HG02852 (cell line): ENCODE data around the gene BCAM.
"Not testable (repeated sequence)": the region's sequence is repeated elsewhere in the genome, so short reads cannot be mapped to it uniquely, and the experiment has no call there.

Experiments used
- ATAC-seq: cut with Tn5 transposase; IDR thresholded peaks from one replicate; pipeline ENCODE4 v1.9.1; 2021; ENCODE audit warnings: mild to moderate bottlenecking, moderate library complexity; ENCODE audit not compliant: unreplicated experiment

BCAM gene

GRCh38 chr19:44816301-44816700 lies 7.4 kb downstream of the BCAM start:
- no peak for ATAC-seq

DNA sequence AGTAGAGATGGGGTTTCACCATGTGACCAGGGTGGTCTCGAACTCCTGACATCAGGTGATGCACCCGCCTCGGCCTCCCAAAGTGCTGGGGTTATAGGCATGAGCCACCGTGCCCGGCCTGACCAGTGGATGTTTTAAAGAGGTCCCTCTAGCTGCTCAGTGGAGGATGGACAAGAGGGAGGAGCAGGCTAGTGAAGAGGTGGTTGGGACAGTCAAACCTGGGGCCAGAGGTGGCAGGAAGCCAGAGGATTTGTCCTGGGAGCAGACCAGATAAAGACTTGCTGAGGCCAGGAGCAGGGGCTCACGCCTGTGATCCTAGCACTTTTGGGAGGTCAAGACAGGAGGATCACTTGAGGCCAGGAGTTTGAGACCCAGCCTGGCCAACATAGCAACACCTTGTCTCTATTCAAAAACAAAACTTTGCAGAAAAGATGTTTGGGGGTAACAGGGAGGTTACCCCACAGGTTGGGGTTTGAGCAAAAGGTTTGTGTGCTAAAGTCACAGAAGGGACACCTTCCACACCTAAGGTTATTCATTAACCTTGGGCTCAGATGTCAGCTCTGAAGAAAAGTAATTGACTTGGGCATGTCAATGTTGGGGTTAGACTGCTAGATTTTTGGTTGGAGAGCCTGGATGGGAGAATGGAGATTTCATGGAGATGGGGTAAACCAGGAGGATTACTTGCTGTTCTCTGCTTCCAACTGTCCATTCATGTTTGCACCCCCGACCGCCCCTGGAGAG lies 9.0 kb downstream of the BCAM start:
- no peak for ATAC-seq

DNA sequence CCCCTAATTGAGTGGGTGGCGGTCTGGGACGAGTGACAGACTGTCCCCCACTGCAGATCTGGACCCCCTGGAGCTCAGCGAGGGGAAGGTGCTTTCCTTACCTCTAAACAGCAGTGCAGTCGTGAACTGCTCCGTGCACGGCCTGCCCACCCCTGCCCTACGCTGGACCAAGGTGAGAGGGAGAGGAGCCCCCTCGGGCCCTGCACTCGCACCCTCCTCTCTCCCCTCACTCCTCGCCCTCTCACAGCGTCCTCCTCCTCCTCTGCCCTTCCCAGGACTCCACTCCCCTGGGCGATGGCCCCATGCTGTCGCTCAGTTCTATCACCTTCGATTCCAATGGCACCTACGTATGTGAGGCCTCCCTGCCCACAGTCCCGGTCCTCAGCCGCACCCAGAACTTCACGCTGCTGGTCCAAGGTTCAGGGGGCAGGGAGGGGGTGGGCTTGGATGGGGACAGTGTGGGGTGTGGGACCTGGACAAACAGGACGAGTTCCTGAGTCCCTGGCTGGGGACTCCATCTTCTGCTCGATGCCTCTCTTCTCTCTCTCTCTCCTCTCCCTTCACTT lies 9.6 kb downstream of the BCAM start:
- ATAC-seq: no peak

DNA sequence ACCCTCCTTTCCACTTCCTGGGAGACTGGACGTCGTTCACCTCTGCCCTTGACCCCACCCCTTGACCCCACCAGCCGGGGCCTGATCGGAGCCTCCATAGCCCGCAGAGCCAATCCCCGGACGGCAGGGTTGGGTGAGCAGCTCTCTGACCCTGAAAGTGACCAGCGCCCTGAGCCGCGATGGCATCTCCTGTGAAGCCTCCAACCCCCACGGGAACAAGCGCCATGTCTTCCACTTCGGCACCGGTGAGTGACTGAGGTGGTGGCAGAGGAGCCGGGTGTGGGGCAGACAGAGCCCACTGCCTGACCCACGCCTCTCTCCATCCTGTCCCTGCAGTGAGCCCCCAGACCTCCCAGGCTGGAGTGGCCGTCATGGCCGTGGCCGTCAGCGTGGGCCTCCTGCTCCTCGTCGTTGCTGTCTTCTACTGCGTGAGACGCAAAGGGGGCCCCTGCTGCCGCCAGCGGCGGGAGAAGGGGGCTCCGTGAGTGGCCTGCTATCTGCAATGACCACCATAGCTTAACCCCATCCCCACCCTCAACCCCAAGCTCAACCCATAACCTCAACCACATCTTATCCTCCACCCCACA lies 10.4 kb downstream of the BCAM start:
- ATAC-seq: no peak

- no peak for ATAC-seq
Observed at GRCh38 chr19:44820648-44821609, 12.0 kb downstream of the BCAM start.

DNA sequence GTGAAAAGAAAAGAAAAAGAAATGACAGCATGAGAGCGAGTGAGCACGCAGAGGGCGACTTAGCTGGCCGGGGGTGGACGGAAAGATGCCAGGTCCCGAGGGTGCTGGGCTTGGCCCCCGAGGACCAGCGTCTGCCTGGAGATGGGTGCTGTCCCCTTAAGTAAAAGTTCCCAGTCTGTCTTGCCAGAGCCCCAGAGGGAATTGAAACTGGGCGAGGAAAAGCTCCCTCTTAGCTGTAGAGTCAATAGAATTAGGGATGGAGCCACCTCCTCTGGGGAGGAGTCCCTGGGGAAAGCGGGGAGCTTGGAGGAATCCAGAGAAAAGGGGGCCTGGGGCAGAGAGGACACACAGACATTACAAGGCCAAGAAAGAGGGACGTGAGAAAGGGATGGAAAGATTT lies 13.3 kb downstream of the BCAM start:
- no peak for ATAC-seq

DNA sequence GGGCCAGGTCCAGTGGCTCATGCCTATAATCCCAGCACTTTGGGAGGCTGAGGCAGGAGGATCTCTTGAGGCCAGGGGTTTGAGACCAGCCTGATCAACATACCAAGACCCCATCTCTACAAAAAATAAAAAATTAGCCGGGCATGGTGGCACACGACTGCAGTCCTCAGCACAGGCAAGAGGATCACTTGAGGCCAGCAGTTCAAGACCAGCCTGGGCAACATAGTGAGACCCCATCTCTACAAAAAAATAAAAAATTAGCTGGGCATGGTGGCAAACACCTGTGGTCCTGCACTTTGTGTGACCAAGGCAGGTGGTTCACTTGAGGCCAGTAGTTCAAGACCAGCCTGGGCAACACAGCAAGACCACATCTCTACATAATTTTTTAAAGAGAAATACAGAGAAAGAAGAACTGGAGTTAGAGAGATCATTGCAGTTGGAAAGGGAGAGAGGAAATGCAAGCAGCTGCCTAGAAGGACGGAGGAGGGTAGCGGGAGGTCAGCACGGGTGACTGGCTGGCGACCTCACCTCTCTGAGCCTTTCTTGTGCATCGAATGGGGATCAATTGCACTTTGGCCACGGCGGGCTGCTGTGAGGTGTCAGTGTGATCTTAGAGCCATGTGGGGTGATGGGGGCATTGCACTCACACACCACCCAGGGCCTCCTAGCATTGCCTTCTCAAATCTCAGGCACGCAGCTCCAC lies 13.9 kb downstream of the BCAM start:
- ATAC-seq: no peak

- ATAC-seq: no peak
Observed at GRCh38 chr19:44823373-44823698, 14.4 kb downstream of the BCAM start.

GRCh38 chr19:44824761-44825160 lies 15.9 kb downstream of the BCAM start:
- ATAC-seq: no peak

DNA sequence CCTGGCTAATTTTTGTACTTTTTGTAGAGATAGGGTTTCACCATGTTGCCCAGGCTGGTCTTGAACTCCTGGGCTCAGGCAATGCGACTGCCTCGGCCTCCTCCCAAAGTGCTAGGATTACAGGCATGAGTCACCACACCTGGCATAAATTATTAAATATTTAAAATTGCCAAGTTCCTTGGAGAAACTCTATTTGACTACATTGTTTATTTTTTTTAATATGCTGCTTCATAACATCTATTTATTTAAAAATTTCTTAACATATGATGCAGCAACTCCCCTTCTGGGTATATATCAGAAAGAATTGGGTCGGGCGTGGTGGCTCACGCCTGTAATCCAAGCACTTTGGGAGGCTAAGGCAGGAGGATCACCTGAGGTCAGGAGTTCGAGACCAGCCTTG lies 24.0 kb downstream of the BCAM start:
- not testable (repeated sequence) for ATAC-seq

GRCh38 chr19:44834399-44834798 lies 25.5 kb downstream of the BCAM start:
- not testable (repeated sequence) for ATAC-seq

- no peak for ATAC-seq
Observed at GRCh38 chr19:44839276-44839675, 30.4 kb downstream of the BCAM start.

DNA sequence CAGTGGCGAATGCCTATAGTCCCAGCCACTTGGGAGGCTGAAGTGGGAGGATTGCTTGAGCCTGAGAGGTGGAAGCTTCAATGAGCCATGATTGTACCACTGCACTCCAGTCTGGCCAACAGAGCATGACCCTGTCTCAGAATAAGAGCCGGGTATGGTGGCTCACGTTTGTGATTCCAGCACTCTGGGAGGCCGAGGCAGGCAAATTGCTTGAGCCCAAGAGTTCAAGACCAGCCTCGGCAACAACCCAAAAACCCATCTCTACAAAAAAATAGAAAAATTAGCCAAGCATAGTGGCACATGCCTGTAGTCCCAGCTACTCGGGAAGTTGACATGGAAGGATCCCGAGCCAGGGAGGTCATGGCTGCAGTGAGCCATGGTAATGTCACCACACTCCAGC lies 31.9 kb downstream of the BCAM start:
- ATAC-seq: no peak

GRCh38 chr19:44841231-44841630 lies 32.3 kb downstream of the BCAM start:
- ATAC-seq: no peak

DNA sequence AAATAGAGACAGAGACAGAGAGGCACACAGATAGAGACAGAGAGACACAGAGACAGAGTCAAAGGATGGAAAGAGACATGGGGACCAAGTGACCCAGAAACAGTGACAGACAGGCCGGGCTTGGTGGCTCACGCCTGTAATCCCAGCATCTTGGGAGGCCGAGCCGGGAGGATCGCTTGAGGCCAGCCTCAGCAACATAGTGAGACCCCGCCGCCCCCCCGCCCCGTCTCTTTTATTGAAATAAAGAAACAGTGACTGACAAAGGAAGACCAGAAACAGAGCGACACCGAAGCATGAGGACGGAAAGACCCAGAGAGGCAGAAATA lies 36.3 kb downstream of the BCAM start:
- ATAC-seq: no peak

GRCh38 chr19:44845612-44846454 lies 36.9 kb downstream of the BCAM start, which contains the start of gene NECTIN2:
Gene NECTIN2 (plus strand): TSS chr19:44846297. CDS start chr19:44846526, 229 bp downstream.
- peak; percentile 53 for ATAC-seq

- no peak for ATAC-seq
Observed at GRCh38 chr19:44846455-44847143, 37.7 kb downstream of the BCAM start.

DNA sequence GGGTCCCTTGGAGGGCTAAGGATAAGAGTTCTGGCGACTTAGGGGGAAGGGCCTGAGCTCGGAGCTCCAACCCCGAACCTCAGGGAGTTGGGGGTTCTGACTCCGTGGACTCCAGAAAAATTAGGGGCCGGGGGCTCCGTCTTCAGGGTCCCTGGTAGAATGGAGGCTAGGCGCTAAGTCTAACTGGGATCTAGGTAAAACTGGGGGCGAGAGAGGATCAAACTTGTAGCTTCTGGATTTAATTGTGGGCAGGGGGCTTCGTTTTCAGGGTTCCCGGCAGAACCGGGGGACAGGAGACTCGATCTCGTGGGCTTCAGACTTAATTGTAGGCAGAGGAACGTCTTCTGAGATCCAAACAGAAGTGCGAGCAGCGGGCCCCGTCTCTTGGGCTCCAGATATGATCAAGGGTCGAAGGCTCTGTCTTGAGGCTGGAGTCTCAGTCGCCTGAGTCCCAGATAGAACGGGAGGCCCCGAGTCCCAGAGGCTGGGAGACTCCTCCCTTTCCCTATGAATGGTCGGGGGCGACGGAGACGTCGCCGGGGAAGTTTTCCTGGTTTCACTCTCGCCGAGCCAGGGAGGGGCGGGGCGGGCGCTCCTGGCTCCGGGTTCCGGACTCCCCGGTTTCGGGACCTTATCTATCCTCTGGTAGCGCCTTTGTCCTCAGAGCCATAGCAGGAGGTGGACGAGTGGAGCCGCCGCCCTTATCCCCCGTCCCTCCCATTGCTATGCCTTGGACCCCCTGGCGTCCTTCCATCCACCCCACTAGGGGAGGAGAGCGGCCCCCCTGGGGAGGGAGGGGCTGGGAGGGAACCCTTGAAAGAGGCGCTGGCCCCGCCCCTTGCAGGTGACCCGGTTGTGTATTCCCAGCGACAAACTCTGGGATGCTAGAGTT lies 38.5 kb downstream of the BCAM start:
- ATAC-seq: no peak
